GM12864 (cell line): ENCODE results near the gene RGS1.

Experiments
- DNase-seq: peaks from one replicate; pipeline ENCODE4 v3.0.0-alpha.2; 2011; ENCODE audit warnings: low read depth
- H3K4me3 ChIP-seq: 2 replicates; pipeline ENCODE4 v1.5.1; 2011; ENCODE audit warnings: mild to moderate bottlenecking, low read depth, low read length, control low read depth
- CTCF ChIP-seq: IDR thresholded peaks from 2 replicates; pipeline ENCODE4 v1.5.1; 2011; ENCODE audit warnings: low read depth, mild to moderate bottlenecking, moderate library complexity, low read length, control low read depth, inconsistent platforms; ENCODE audit errors: missing control alignments

RGS1 gene

GRCh38 chr1:192581131-192581927, 5.8 kb downstream of the RGS1 start:
- no peak for TF ChIP-seq CTCF
- no peak for DNase-seq
- no peak overlapping the region for H3K4me3 ChIP-seq

- DNase-seq, result no peak
- TF ChIP-seq CTCF, result no peak
- no peak overlapping the region for H3K4me3 ChIP-seq
These were observed 9.3 kb downstream of the RGS1 start for GRCh38 chr1:192584866-192585265.

- no peak overlapping the region for H3K4me3 ChIP-seq
- TF ChIP-seq CTCF, result no peak
- DNase-seq, result no peak
These were observed 12.1 kb downstream of the RGS1 start for GRCh38 chr1:192587386-192588266.

GRCh38 chr1:192588546-192588945, 13.0 kb downstream of the RGS1 start:
- H3K4me3 ChIP-seq, result no peak overlapping the region
- no peak for DNase-seq
- TF ChIP-seq CTCF, result no peak

GRCh38 chr1:192589813-192590212, 14.2 kb downstream of the RGS1 start:
- TF ChIP-seq CTCF, result no peak
- no peak for DNase-seq
- H3K4me3 ChIP-seq, result no peak overlapping the region

- no peak overlapping the region for H3K4me3 ChIP-seq
- TF ChIP-seq CTCF, result no peak
- DNase-seq, result no peak
These were observed 16.9 kb downstream of the RGS1 start for GRCh38 chr1:192592517-192592916.
